ENCODE measurements around the gene RHOJ. TPM values are rescaled to one million over a fixed set of nuclear protein-coding genes. Genes with fewer than 3 reads are reported as not detected.

The RHOJ gene
- total RNA-seq, 1 donor from 2014 or later = 1.9 TPM

DNA sequence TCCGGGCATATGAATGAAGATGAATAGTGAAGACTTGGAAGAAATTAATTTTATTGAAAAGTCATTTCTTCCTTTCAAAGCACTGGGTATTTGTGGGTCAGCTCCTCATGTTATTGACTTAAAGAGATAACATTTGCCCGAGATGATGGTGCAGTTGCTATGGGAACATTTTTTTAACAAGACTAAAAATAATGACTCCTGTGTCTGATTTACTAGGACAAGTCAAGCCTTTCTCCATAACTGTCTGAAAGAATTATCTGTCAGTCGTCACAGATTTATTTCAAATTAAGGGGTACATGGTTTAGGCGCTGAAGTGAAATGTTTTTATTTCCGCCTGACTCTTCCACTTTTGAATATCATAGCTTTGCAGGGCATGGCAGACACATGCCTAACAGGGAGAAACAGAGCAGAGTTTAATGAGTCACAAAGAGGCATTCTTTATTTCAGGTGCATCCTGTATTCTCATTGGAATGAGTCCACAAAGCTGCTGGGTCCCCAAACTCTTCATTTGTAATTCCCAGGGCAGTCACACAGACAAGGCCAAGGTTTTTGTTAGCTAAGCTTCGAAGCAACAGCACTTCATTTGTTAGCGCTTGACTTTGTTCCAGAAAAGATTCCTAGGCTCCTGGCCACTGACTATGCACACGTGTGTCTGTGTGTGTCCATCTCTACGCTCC is 118.8 kb downstream of the RHOJ start:
- Mint-ChIP-seq H3K9me3 (ENCODE audit: low read depth) (no peaks in the 10 kb centered on the region), H3K27ac (no peak overlapping the region), H3K27me3 (peaks cover 4% of the 10 kb centered on the region), H3K4me1 (ENCODE audit: low read depth) (peaks cover 10% of the 10 kb centered on the region), H3K36me3 (ENCODE audit: insufficient read depth) (no peaks in the 10 kb centered on the region), H3K4me3 (ENCODE audit: low read depth) (no peak overlapping the region)
- no peak for DNase-seq (ENCODE audit: low spot score, unreplicated experiment)
- TF ChIP-seq, protein P1, sequence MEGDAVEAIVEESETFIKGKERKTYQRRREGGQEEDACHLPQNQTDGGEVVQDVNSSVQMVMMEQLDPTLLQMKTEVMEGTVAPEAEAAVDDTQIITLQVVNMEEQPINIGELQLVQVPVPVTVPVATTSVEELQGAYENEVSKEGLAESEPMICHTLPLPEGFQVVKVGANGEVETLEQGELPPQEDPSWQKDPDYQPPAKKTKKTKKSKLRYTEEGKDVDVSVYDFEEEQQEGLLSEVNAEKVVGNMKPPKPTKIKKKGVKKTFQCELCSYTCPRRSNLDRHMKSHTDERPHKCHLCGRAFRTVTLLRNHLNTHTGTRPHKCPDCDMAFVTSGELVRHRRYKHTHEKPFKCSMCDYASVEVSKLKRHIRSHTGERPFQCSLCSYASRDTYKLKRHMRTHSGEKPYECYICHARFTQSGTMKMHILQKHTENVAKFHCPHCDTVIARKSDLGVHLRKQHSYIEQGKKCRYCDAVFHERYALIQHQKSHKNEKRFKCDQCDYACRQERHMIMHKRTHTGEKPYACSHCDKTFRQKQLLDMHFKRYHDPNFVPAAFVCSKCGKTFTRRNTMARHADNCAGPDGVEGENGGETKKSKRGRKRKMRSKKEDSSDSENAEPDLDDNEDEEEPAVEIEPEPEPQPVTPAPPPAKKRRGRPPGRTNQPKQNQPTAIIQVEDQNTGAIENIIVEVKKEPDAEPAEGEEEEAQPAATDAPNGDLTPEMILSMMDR (IDR thresholded peaks at IDR 0.05; ENCODE audit: unreplicated experiment) = no peak

DNA sequence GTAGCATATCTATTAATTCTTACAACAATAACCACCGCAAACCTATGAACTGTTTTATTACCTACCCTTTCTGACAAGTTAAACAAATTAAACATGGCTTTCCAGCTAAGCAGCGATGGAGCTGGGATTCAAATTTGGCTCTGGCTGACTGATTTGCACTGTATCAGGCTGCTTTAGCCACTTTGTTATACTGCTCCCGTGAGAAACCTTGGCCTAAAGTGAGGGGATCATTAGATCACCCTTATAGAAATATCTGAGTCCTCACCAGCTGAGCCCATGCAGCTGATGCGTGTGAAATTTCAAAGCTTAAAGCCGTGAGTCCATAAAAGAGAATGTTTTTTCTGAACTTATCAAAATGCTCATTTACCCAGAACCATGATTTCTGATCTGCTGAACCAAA is 122.6 kb downstream of the RHOJ start:
- TF ChIP-seq, protein P1 (IDR thresholded peaks at IDR 0.05; ENCODE audit: unreplicated experiment) = no peak
- H3K36me3 Mint-ChIP-seq (ENCODE audit: insufficient read depth) = no peaks in the 10 kb centered on the region
- H3K27ac Mint-ChIP-seq = no peak overlapping the region
- H3K4me1 Mint-ChIP-seq (ENCODE audit: low read depth) = peaks cover 13% of the 10 kb centered on the region
- no peak overlapping the region for H3K4me3 Mint-ChIP-seq (ENCODE audit: low read depth)
- no peak for DNase-seq (ENCODE audit: low spot score, unreplicated experiment)
- H3K9me3 Mint-ChIP-seq (ENCODE audit: low read depth) = no peaks in the 10 kb centered on the region
- H3K27me3 Mint-ChIP-seq = no peaks in the 10 kb centered on the region

- peaks cover 4% of the 10 kb centered on the region for H3K4me1 Mint-ChIP-seq (ENCODE audit: low read depth)
These were observed 124.8 kb downstream of the RHOJ start for GRCh38 chr14:63328787-63329737.

GRCh38 chr14:63342371-63342770 is 138.1 kb downstream of the RHOJ start:
- H3K27ac Mint-ChIP-seq = no peak overlapping the region

More at GRCh38 chr14:63328787-63329737, 124.8 kb downstream of the RHOJ start:
- TF ChIP-seq, protein P1 (IDR thresholded peaks at IDR 0.05; ENCODE audit: unreplicated experiment) = no peak
- Mint-ChIP-seq H3K9me3 (ENCODE audit: low read depth) (no peaks in the 10 kb centered on the region), H3K4me3 (ENCODE audit: low read depth) (no peak overlapping the region), H3K27ac (no peak overlapping the region), H3K27me3 (no peaks in the 10 kb centered on the region), H3K36me3 (ENCODE audit: insufficient read depth) (no peaks in the 10 kb centered on the region)
- no peak for DNase-seq (ENCODE audit: low spot score, unreplicated experiment)

More at GRCh38 chr14:63342371-63342770, 138.1 kb downstream of the RHOJ start:
- peaks cover 10% of the 10 kb centered on the region for H3K9me3 Mint-ChIP-seq (ENCODE audit: low read depth)
- no peak for DNase-seq (ENCODE audit: low spot score, unreplicated experiment)
- no peak overlapping the region for H3K4me3 Mint-ChIP-seq (ENCODE audit: low read depth)
- TF ChIP-seq, protein P1 (IDR thresholded peaks at IDR 0.05; ENCODE audit: unreplicated experiment) = no peak
- peaks cover 4% of the 10 kb centered on the region for H3K4me1 Mint-ChIP-seq (ENCODE audit: low read depth)
- H3K27me3 Mint-ChIP-seq = peaks cover 4% of the 10 kb centered on the region
- H3K36me3 Mint-ChIP-seq (ENCODE audit: insufficient read depth) = peaks cover 1% of the 10 kb centered on the region

Other genes with a start within 250 kb of the RHOJ start
- gene KCNH5, start 159.0 kb upstream of the RHOJ start, total RNA-seq = 3.1 and 4.6 TPM in 2 replicates
- not detected in 2 replicates for gene GPHB5, start 114.5 kb downstream of the RHOJ start, total RNA-seq